Ectodermal cell (in vitro differentiated cells): Measurements from ENCODE around the gene CAPN10.

Source experiments
- H3K27ac ChIP-seq: 2 replicates; pipeline ENCODE4 v1.7.0; 2013; ENCODE audit warnings: mild to moderate bottlenecking, low read depth, low read length; ENCODE audit not compliant: insufficient read depth, poor library complexity, severe bottlenecking
- H3K27me3 ChIP-seq: 2 replicates; pipeline ENCODE4 v1.7.0; 2013; ENCODE audit warnings: mild to moderate bottlenecking, low read length; ENCODE audit not compliant: insufficient read depth, control insufficient read depth, poor library complexity, severe bottlenecking
- H3K36me3 ChIP-seq: one replicate; pipeline ENCODE4 v1.7.0; 2013; ENCODE audit warnings: low read length; ENCODE audit not compliant: control insufficient read depth, insufficient read depth
- H3K4me1 ChIP-seq: one replicate; pipeline ENCODE4 v1.7.0; 2013; ENCODE audit warnings: low read length; ENCODE audit not compliant: control insufficient read depth, insufficient read depth
- H3K4me3 ChIP-seq: 2 replicates; pipeline ENCODE4 v1.7.0; 2013; ENCODE audit warnings: low read depth, low read length, control low read depth; ENCODE audit not compliant: insufficient read depth
- H3K9me3 ChIP-seq: 2 replicates; pipeline ENCODE4 v1.7.0; 2013; ENCODE audit warnings: mild to moderate bottlenecking, low read length, moderate library complexity; ENCODE audit not compliant: control insufficient read depth
- WGBS, 2 experiments: methylation state at CpG; one replicate each; pipeline ENCODE4 v1.1.7; 2013; ENCODE audit warnings: missing lambda C conversion rate in 2 of 2; 5-methylcytosine and 5-hydroxymethylcytosine counted together

The CAPN10 gene

DNA sequence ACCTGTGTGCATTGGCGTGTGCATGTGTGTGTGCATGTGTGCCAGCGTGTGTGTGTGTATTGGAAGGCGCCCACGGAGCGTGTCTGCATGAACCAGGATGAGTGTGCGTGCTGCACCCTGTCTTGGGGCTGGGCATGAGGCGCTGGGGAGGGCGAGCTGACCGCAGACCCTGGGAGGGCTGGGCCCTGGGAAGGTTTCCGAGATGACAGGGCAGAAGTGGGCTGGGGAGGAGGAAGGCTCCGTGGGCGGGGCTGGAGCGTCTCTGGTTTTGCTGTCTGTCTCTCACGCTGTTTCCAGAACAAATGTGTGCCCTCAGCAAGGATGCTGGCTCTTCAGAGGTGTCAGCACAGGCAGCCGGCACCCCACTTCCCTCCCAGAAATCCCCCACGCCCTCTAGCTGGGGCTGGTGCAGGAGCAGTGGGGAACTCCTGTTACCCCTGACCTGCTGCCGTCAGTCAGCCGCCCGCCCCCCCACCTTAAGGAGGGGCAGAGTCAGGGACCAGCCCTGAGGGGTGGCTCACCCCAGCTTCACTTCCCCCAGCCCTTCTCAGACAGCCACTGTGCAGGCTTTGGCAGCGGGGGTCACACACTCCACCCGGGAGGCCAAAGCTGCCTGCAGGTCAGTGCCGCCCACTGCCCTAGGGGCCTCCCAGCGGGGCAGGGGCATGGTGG is 38.6 kb downstream of the CAPN10 start, which contains the start of gene GPR35:
Gene GPR35 (plus strand): TSS at position 531 of the 672 bp plus-strand sequence. CDS start 4,473 bp downstream, outside the sequence.
- no peak within 1 kb of the TSS for H3K27ac ChIP-seq
- H3K4me3 ChIP-seq, result no peak within 1 kb of the TSS
- H3K4me1 ChIP-seq, result peaks cover 9% of the 10 kb centered on the region
- H3K9me3 ChIP-seq, result no peaks in the 10 kb centered on the region
- WGBS, 2 experiments, result 76 to 77% methylated on average over 23 of the region's 23 CpGs
- no peaks in the 10 kb centered on the region for H3K27me3 ChIP-seq
- no peaks in the 10 kb centered on the region for H3K36me3 ChIP-seq

DNA sequence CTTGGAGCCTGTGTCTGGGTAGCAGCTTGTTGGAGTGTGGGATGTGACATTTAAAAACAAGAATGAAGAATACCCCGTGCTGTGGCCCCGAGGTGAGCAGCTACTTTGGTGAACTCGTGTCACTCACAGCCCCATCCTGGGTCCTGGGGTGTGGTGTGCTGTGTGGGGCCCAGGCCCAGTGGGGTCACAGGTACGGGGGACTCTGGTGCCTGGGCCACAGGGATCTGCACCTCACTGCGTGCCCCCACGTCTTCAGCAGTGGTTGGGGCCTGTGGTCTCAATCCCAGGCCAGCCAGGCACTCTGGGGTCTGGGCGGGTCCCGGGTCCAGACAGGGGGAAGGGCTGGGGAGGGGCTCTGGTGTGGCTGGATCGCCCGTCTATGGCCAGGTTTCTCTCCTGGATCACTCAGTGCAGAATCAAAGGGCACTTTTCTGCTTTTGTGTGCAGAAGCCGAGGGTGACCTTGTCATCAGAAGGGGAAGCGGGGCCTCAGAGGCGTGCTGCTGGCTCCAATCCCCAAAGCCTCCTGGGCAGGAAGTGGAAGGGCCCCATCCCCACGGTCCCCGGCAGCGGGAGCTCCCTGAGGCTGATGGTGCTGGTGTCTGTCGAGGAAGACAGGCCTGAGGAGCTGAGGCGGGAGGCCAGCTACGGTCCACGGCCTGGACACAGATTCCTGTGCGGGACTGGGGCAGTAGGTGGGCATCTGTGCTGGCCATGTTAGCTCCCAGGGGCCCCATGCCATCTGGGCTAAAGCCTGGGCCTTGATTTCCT is 40.2 kb downstream of the CAPN10 start:
- no peaks in the 10 kb centered on the region for H3K27me3 ChIP-seq
- H3K4me1 ChIP-seq, result peaks cover 6% of the 10 kb centered on the region
- no peak overlapping the region for H3K4me3 ChIP-seq
- no peaks in the 10 kb centered on the region for H3K9me3 ChIP-seq
- H3K36me3 ChIP-seq, result no peaks in the 10 kb centered on the region
- 79 to 81% methylated on average over 21 of the region's 21 CpGs for WGBS, 2 experiments
- H3K27ac ChIP-seq, result no peak overlapping the region

- H3K27me3 ChIP-seq, result no peaks in the 10 kb centered on the region
- H3K27ac ChIP-seq, result no peak overlapping the region
- no peaks in the 10 kb centered on the region for H3K9me3 ChIP-seq
- WGBS, 2 experiments, result 92% methylated on average over 17 of the region's 17 CpGs
- H3K4me3 ChIP-seq, result no peak overlapping the region
- peaks cover 6% of the 10 kb centered on the region for H3K4me1 ChIP-seq
- no peaks in the 10 kb centered on the region for H3K36me3 ChIP-seq
Observed at GRCh38 chr2:240627736-240628506, 41.4 kb downstream of the CAPN10 start.

DNA sequence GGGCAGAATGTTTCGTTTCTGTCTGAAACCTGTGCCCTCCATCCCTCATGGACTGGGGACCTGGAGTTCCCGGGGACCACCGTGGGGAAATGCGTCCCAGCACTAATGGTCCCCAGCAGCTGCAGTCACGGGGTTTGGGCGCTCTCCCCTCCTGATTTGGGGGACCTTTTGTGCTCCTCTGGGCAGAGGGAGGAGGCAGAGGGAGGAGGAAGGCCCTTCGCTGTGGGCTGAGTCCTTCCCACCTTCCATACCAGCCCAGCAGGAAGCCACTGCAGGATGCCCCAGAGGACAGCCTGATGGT is 41.9 kb downstream of the CAPN10 start:
- H3K4me1 ChIP-seq, result peaks cover 6% of the 10 kb centered on the region
- H3K27ac ChIP-seq, result no peak overlapping the region
- H3K36me3 ChIP-seq, result no peaks in the 10 kb centered on the region
- H3K4me3 ChIP-seq, result no peak overlapping the region
- 89 to 92% methylated on average over 7 of the region's 7 CpGs for WGBS, 2 experiments
- no peaks in the 10 kb centered on the region for H3K27me3 ChIP-seq
- H3K9me3 ChIP-seq, result no peaks in the 10 kb centered on the region

DNA sequence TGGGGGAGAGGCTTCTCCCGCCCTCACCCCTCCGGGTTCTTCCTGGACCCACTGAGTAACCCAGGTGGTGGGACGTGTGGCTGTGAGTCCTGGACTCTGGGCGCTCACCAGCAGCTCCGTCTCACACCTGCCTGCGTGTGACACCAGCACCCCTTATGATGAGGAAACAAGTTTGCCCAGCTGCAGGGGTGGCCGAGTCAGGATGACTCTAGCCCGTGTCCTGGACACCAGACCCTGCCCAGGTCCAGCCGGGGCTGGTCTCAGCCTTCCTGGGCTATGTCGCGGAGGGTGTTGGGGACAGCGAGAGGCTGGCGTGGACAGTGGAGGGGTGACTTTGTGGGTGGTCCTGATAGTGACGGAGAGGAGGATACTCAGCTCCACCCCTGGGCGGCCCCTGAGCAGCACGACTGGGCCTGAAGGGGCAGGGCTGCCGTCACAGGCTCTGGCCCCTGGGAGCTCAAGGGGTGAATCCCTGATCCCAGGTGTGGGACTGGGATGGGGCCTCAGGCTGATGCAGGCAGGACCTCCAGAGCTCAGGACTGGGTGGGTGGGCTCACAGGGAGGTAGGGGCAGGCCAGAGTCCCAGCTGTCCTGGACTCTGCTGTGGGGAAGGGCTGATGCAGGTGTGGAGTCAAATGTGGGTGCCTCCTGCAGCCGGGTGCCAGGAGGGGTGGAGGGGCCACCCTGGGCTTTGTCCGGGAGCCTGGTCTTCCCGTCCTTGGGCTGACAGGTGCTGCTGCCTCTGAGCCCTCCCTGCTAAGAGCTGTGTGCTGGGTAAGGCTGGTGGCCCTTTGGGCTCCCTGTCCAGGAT is 42.5 kb downstream of the CAPN10 start:
- no peaks in the 10 kb centered on the region for H3K9me3 ChIP-seq
- WGBS, 2 experiments, result 74 to 76% methylated on average over 20 of the region's 20 CpGs

DNA sequence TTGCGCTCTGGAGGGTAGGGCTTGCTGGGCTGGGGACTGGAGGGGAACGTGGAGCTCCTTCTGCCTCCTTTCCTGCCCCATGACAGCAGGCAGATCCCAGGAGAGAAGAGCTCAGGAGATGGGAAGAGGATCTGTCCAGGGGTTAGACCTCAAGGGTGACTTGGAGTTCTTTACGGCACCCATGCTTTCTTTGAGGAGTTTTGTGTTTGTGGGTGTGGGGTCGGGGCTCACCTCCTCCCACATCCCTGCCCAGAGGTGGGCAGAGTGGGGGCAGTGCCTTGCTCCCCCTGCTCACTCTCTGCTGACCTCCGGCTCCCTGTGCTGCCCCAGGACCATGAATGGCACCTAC is 43.1 kb downstream of the CAPN10 start:
- H3K27me3 ChIP-seq, result no peaks in the 10 kb centered on the region
- H3K4me3 ChIP-seq, result no peak overlapping the region
- 89% methylated on average over 5 of the region's 5 CpGs for WGBS, 2 experiments
- no peak overlapping the region for H3K27ac ChIP-seq
- H3K9me3 ChIP-seq, result no peaks in the 10 kb centered on the region
- no peaks in the 10 kb centered on the region for H3K36me3 ChIP-seq
- H3K4me1 ChIP-seq, result peaks cover 6% of the 10 kb centered on the region

More for the DNA sequence above, 42.5 kb downstream of the CAPN10 start:
- Histone ChIP-seq H3K27ac (no peak overlapping the region), H3K4me3 (no peak overlapping the region), H3K36me3 (no peaks in the 10 kb centered on the region), H3K27me3 (no peaks in the 10 kb centered on the region), H3K4me1 (peaks cover 6% of the 10 kb centered on the region)

GRCh38 chr2:240629968-240630770 is 43.6 kb downstream of the CAPN10 start:
- Histone ChIP-seq H3K27ac (no peak overlapping the region), H3K4me1 (peaks cover 4% of the 10 kb centered on the region), H3K27me3 (no peaks in the 10 kb centered on the region), H3K9me3 (no peaks in the 10 kb centered on the region), H3K4me3 (no peak overlapping the region), H3K36me3 (no peaks in the 10 kb centered on the region)
- WGBS, 2 experiments, result 94% methylated on average over 50 of the region's 50 CpGs

DNA sequence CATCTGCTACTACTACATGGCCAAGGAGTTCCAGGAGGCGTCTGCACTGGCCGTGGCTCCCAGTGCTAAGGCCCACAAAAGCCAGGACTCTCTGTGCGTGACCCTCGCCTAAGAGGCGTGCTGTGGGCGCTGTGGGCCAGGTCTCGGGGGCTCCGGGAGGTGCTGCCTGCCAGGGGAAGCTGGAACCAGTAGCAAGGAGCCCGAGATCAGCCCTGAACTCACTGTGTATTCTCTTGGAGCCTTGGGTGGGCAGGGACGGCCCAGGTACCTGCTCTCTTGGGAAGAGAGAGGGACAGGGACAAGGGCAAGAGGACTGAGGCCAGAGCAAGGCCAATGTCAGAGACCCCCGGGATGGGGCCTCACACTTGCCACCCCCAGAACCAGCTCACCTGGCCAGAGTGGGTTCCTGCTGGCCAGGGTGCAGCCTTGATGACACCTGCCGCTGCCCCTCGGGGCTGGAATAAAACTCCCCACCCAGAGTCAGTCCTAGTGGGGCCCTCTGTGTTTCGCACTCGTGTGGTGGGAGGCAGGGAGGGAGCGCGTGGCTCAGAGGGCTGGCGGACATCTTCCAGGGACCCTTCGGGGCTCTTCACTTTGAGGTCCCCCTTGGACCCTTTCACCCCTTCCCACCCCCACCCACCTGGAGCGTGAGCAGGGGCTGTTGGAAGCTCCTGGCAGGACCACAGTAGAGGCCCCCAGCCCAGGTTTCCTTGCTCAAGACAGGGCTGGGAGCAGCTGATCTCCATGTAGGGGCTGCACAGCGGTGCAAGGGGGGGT is 44.4 kb downstream of the CAPN10 start:
- Histone ChIP-seq H3K27me3 (no peaks in the 10 kb centered on the region), H3K36me3 (no peaks in the 10 kb centered on the region), H3K4me1 (no peaks in the 10 kb centered on the region), H3K4me3 (no peak overlapping the region), H3K9me3 (no peaks in the 10 kb centered on the region), H3K27ac (no peak overlapping the region)
- 91 to 92% methylated on average over 21 of the region's 21 CpGs for WGBS, 2 experiments
